Hematopoietic multipotent progenitor cell treated with erythropoietin and hydrocortisone succinate and interleukin-3 and kit ligand, for 8 days (in vitro differentiated cells): ENCODE data around the gene RXRA.

Experiments used
- DNase-seq: peaks from one replicate; pipeline ENCODE4 v3.0.0-alpha.2; 2015

The RXRA gene

DNA sequence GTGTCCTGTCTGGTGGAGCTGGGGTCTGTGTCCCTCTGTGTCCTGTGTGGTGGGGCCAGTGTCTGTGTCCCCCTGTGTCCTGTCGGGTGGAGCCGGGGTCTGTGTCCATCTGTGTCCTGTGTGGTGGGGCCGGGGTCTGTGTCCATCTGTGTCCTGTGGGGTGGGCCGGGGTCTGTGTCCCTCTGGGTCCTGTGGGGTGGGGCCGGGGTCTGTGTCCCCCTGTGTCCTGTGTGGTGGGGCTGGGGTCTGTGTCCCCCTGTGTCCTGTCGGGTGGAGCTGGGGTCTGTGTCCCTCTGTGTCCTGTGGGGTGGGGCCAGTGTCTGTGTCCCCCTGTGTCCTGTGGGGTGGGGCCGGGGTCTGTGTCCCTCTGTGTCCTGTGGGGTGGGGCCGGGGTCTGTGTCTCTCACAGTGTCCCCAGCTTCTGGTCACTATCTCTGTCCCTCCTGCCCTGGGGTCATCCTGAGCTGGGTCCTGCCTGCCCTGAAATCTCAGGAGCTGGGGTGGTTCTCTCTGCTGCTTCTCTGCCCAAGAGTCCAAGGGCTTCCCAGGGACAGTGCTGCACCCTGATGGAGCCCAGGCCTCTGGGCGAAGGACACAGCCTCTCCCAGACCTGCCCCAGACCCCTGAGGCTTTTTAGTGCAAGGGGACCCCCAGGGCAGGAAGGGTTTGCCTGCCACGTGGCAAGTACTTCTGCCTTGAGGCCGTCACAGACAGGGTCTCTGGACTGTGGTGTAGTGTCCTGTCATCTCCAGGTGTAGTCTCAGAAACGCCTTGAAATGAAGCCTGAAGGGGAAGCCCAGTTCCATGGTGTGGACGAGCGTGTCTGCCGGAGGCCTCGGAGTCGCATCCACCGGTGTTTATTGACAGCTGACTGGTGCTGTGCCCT lies 131.3 kb downstream of the RXRA start:
- DNase-seq = no peak

DNA sequence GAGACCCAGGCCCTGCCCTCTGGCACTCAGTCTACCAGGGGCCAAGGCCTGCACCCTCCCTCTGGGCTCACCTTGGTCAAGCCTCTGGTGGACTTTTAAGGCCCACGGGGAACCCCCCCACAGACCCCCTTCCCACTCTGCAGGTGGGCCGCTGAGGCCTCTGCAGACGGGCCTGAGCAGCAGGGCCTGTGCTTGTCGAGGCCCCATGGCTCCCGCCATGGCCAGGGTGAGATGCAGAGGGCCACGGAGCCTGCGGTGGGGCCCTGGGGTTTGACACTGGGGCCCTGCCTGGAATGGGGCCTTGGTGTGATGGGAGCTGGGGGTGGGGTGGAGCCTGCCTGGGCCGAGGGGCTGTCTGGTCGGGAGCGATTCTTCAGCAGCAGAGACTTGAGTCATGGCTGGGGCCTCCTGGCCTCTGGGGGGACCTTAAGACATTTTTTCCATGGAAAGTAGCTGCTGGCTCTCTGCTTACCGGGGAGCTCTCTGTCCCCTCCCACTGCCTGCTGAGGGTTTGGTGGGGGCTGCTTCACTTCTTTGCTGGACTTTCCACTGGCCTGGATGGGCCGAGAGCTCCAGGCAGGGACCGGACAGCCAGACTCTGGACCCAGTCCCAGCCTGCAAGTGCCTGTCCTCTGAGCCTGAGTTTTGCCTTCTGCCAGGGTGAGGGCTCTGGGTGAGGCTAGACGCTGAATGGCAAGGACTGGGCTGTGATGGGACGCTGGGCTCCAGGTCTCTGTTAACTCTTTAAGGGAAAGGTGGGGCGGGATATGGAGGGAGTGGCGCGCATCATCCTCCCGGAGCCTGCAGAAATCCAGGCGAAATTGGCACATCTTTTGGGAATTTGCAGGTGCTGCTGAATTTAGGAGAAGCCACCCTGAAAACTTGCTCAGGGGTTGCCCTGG lies 132.2 kb downstream of the RXRA start:
- DNase-seq = no peak

- DNase-seq = no peak
Observed at GRCh38 chr9:134459164-134459563, 132.9 kb downstream of the RXRA start.

DNA sequence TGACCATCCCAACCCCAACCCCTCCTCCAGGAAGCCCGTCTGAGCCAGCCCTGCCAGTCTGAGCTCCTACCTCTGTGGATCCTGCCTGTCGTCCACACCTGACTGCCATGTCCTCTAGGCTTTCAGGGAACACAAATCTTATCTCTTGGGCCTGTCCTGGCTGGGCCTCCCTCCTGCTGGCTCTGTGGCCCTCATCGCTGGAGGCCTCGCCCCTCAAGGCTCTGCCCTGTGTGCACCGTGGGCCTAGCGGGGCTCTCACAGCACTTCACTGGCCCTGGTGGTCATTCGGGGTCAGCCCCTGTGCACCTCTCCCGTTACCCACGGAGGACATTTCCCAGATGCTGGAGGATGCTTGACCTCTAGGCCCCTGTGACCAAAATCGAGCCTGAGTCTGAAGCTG lies 133.3 kb downstream of the RXRA start:
- no peak for DNase-seq

GRCh38 chr9:134460206-134460605 lies 134.0 kb downstream of the RXRA start:
- DNase-seq = no peak

DNA sequence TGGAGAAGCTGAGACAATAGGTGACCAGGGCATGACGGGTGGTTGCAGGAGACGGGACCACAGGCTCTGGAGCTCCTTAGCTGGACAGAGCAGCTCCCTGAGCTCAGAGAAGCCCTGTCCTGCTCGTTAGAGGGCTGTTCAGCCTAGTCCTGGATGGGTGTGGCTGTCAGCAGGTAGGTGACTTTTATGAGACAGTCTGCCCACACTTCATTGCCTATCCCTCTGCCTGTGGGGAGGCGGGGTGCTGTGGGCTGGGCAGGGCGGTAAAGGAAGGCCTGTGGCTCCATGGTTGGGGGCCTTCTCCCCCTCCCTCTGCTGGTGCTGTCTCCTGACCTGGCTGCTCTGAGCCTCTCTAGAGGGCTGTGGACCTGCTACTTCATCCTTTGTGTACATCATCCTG lies 134.6 kb downstream of the RXRA start:
- no peak for DNase-seq

- DNase-seq = no peak
Observed at GRCh38 chr9:134461426-134461982, 135.2 kb downstream of the RXRA start.

- DNase-seq = no peak
Observed at GRCh38 chr9:134462318-134462717, 136.1 kb downstream of the RXRA start.

- no peak for DNase-seq
Observed at GRCh38 chr9:134463280-134463679, 137.0 kb downstream of the RXRA start.

DNA sequence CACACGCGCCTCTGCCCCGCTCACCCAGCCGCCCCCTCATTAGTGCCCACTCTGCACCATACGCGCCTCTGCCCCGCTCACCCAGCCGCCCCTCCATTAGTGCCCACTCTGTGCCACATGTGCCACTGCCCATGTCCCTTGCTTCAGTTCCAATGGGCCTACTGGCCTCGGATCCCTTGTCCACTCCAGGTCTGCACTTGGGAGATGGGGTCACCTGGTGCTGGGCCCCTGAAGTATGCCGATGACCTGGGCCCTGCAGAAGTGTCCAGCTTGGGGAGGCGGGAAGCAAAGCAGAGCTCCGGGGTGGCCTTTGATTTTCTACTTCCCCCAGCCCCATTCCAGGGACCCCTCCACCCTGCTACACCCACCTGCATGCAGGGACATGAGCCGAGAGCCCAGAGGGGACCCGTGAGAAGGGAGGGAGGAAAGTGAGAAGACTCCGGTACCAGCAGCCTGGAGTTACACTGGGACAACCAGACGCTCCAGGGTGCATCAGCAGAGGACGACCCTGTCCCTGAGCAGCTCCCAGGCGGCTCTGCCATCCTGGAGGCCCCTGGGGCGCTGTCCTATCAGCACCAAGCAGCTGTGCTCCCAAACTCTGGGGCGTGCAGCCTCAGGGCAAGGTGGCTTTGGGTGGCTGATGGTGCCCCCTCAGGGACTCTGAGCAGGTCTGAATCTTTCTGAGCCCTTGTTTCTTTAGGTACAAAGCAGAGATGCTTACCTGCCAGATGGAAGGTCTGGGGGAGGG lies 140.8 kb downstream of the RXRA start:
- DNase-seq = no peak

DNA sequence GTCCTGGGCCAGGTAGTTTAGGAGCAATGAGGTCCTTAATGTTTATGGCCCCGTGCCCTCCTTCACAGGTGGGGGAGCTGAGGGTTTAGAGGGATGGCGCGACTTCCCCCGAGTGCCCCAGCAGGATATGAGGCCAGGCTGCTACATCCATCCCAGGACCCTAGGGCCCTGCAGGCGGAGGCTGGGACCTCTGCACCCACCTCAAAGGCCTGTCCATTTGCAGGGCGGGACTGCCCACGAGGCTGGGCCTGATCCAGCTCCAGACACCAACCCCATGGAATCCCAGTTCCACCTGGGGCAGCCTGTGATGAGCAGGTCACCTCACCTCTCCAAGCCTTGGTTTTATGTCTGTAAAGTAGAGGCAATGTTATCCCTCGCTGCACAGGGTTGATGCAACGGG lies 142.1 kb downstream of the RXRA start:
- DNase-seq = no peak

DNA sequence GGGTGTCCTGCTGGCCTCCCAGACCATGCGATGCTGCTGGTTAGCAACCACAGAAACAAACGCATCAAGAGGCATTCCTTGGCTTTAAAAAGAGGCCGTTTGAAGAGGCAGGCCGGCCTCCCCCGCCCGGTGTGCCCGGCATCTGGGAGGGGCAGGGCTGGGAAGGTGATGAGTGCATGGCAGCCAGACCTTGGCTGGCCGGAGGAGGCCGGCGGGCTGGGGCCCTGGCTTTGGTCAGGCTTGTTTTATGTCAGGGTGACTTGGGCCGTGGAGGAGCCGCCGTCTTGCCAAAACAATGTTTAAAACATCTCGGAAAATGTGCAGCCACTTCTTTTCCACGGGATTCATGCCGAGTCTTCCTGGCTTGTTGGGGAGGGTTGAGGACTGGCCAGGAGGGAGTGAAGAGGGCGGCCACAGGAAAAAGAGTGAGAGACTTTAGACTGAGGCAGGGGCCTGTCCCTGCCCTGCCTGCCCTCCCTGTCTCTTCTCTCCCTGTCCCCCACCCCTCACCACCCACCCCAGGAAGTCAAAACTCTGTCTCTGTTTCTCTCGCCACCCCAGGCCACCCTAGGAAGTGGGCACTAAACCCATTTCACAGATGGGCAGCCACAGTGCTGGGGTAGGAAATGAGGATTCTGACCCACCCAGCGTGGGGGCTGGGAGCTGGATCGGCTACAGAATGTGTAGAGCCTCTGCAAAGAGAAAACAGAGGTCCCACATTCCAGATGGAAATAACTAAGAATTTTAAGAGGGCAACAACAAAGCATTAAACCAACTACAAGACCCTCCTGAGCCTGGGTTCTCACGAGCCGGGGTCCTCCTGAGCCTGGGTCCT lies 143.0 kb downstream of the RXRA start:
- no peak for DNase-seq

GRCh38 chr9:134472256-134472655 lies 146.0 kb downstream of the RXRA start:
- DNase-seq = no peak

DNA sequence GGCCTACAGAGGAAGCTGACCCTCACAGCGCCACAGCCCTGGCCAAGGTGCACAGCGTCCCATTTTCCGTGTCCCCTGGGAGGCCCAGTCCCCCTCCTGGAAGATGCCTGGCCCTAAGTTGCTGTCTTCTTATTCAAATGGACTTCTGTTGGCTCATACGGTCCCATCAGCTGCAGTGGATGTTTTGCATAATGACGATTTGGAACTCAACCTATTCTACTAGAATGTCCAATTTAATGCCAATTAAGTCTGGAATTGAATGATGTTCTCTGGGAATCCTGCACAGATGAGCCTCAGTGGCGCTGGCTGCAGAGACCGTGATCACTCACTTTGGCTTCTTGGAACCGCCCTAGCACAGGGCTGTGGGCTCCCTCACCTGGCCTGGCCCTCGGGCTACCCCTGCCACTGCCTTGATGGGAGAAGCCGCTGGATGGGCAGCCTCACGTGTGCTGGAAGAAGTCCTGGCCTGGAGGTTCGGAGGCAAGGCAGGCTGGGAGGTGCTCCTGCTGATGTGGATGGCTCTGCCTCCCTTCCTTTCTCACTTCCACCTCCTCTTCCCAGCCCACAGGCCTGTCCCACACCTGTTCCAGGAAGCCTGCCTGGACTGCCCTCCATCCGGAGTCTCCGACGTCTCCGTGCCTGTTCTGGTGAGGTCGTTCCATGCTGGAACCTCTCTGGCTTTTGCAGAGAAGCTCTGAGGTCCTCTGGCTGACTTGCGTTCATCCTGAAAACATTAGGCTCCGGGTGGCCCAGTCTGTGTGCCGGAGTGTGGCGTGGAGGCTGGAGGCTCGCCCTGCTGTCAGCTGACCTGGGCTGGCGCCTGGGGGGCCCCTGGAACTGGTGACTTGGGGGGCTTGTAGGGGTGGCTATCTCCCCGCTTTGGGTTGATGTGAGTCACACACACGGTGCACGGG lies 147.1 kb downstream of the RXRA start:
- no peak for DNase-seq

DNA sequence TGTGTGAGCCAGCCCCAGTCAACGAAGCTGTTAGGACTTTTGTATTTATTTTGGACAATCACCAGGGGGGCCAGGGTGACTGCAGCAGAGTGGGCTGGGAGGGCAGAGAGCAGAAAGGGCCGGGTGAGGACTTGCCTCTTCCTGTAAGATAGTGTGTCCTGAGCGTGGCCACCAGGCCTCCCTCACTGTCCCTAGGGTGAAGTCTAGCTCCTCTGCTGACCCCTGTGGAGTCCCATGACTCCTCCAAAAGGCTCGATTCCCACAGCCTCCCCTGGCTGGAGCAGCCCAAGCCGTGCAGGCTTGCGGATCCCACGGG lies 147.8 kb downstream of the RXRA start:
- DNase-seq = no peak

DNA sequence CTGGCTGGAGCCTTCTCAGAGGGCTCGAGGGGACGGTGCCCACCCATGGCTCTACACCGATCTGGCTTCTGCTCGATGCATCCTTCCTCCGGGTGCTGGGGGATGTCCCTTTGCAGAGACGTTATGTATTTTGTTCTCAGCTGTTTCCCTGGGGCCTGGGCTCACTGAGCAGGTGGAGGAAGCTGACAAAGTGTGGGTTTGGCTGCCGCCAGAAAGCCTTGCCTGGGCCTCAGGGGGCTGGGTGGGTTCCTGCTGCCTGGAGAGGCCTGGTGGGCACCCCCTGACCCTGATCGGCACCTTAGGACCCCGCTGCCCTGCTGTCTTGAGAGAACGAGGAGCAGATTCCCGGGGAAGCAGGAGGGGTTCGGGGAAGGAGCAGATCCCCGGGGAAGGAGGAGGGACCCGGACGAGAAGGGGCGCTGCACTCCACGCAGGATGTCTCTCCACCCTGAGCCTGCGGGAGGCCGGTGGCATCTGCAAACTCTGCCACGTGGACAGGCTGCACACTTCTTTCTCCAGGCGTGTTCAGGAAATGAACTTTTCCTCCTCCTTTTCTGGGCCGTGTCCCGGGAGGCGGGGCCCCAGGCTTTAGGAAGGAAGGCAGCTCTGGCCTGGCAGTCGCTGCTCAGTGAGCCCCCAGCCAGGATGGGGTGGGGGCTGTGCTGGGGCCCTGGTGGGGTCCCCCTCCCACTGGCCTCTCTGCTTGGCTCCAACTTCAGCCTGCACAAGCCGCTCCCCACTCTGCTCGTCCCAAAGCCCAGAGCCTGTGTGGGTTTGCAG lies 148.9 kb downstream of the RXRA start:
- no peak for DNase-seq

DNA sequence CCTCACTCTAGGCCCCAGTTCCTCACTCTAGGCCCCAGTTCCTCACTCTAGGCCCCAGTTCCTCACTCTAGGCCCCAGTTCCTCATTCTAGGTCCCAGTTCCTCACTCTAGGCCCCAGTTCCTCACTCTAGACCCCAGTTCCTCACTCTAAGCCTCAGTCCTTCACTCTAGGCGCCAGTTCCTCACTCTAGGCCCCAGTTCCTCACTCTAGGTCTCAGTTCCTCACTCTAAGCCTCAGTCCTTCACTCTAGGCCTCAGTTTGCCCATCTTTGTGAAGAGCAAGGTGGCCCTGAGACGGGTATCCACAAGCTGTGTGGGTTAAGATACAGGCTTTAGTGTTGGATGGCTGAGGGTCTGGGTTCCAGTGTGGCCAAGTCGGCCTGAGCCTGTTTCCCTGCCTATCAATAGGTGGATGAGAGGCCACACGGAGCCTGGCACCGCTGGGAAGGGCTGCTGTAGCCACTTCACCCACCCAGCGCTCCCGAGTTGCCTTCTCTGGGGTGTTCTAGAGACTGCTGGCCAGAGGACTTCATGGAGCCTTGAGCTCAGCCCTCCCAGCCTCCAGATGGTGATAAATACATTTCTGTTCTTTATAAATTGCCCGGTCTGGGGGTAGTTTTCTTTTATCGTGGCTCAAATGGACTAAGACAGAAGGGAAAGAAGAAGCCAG lies 150.2 kb downstream of the RXRA start:
- no peak for DNase-seq

- DNase-seq = no peak
Observed at GRCh38 chr9:134476942-134477335, 150.7 kb downstream of the RXRA start.

DNA sequence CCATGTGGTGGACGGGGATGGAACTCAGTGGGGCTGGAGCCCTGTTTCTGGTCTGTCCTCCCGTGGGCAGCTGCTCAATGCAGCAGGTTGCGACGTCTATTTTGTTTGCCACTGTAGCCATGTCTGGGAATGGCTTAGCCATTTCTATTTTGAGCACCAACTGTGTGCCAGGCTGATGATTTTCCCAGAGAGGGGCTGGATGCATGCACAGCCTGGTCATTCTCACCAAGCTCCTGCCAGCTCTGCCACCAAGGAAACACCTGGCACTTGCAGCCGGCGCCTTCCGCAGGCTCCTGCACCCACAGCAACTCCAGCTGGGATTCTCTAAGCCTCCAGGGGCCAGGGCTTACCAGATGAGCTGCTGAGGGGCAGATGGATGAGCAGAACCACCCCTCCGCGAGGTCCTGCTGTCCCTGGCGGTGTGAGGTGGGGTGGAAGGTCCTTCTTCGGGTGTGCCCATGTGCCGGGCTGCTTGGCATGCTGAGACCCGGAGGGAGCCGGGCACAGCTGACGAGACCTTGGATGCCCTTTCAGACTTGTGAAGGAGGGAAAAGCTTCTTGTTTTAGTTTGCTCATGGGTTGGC lies 151.2 kb downstream of the RXRA start:
- DNase-seq = no peak
